Fibroblast of lung (primary cell): ENCODE measurements around the gene RERE.

ENCODE experiments used
- CTCF ChIP-seq, 2 donors: IDR thresholded peaks in 1 of 2; conservative IDR thresholded peaks in 1 of 2; 1 replicate in 1 of 2; 2 replicates in 1 of 2; pipeline ENCODE4 v1.5.1; 2011 to 2012; ENCODE audit warnings: low read length in 2 of 2, control low read depth in 1 of 2, inconsistent platforms in 1 of 2, low read depth in 1 of 2, mild to moderate bottlenecking in 1 of 2
- EZH2 ChIP-seq: IDR thresholded peaks from 2 replicates; pipeline ENCODE4 v1.5.1; 2012; ENCODE audit warnings: low read length, control low read depth, mild to moderate bottlenecking; ENCODE audit errors: missing control alignments

- TF ChIP-seq CTCF (conservative IDR thresholded peaks at IDR 0.05 in 1 of 2, IDR thresholded peaks at IDR 0.05 in 1 of 2; ENCODE audit: low read depth in 1 of 2, low read length in 2 of 2) (no peak), EZH2 (no peak)
Measured at GRCh38 chr1:8641377-8641997, 176.0 kb downstream of the RERE start.
